WI38 (cell line): ENCODE results near the gene PPP2R5C.

Experiments
- H3K4me3 ChIP-seq: 2 replicates; pipeline ENCODE4 v1.5.1; 2011; ENCODE audit warnings: low read depth, mild to moderate bottlenecking, control low read depth, low read length
- CTCF ChIP-seq: IDR thresholded peaks from 2 replicates; pipeline ENCODE4 v1.5.1; 2012; ENCODE audit warnings: low read depth, mild to moderate bottlenecking, control low read depth, low read length

Gene PPP2R5C

GRCh38 chr14:101887219-101887618 lies 125.7 kb downstream of the PPP2R5C start:
- no peak overlapping the region for H3K4me3 ChIP-seq
- TF ChIP-seq CTCF, result no peak

GRCh38 chr14:101888182-101888581 lies 126.7 kb downstream of the PPP2R5C start:
- H3K4me3 ChIP-seq, result no peak overlapping the region
- TF ChIP-seq CTCF, result no peak

- TF ChIP-seq CTCF, result no peak
- no peak overlapping the region for H3K4me3 ChIP-seq
These were observed 127.9 kb downstream of the PPP2R5C start for GRCh38 chr14:101889366-101889765.

GRCh38 chr14:101889898-101890297 lies 128.4 kb downstream of the PPP2R5C start:
- TF ChIP-seq CTCF, result no peak
- H3K4me3 ChIP-seq, result no peak overlapping the region

- no peak overlapping the region for H3K4me3 ChIP-seq
- TF ChIP-seq CTCF, result no peak
These were observed 130.0 kb downstream of the PPP2R5C start for GRCh38 chr14:101891471-101891870.

- TF ChIP-seq CTCF, result no peak
- no peak overlapping the region for H3K4me3 ChIP-seq
These were observed 132.2 kb downstream of the PPP2R5C start for GRCh38 chr14:101893759-101894158.

- no peak for TF ChIP-seq CTCF
These were observed 133.0 kb downstream of the PPP2R5C start for GRCh38 chr14:101894365-101895081.

More at GRCh38 chr14:101894365-101895081, 133.0 kb downstream of the PPP2R5C start:
- H3K4me3 ChIP-seq, result no peak overlapping the region
